ENCODE results near the gene ZMIZ1.
A peak's percentile ranks its signal among the peaks of the same experiment; 100 is the strongest.

The ZMIZ1 gene

DNA sequence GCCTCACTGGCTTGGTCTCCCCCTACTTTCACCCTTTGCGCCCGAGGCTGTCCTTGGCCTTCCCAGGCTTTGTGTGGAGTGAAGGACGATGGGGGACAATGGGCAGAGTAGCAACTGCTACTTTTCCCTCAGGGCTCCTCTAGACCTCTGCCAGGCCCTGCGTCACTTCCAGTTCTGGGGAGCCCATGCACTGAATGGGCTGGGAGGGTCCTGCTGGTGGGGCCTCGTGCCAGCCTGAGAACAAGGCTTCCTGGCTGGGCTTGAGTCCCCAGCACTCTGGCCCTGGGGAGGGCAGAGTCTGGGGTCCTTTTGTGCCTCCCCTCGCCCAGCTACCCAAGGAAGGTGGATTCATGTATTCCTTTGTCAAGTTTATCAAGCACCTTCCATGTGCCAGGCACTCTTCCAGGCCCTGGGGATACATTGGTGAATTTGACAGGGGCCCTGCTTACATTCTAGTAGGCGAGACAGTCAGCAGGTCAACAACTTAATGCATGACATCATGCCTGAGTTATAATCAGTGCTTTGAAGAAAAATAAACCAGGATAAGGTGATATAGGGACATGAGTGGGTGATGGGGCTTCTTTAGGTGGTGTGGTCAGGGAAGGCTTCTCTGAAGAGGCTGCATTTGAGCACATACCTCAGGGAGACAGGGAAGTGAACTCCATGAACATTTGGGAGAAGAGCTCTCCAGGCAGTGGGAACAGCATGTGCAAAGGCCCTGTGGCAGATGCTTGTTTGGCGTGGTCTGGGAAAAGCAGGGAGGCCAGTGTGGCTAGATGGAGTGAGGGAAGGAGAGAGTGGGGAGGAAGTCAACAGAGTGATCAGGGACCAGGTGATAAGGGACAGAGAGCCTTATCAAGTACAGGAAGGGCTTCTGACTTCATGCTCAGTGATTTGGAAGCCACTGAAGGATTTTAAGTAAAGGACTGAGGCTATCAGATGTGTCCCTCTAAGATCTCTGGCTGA is 14.1 kb downstream of the ZMIZ1 start:
- DNase-seq, result no peak

DNA sequence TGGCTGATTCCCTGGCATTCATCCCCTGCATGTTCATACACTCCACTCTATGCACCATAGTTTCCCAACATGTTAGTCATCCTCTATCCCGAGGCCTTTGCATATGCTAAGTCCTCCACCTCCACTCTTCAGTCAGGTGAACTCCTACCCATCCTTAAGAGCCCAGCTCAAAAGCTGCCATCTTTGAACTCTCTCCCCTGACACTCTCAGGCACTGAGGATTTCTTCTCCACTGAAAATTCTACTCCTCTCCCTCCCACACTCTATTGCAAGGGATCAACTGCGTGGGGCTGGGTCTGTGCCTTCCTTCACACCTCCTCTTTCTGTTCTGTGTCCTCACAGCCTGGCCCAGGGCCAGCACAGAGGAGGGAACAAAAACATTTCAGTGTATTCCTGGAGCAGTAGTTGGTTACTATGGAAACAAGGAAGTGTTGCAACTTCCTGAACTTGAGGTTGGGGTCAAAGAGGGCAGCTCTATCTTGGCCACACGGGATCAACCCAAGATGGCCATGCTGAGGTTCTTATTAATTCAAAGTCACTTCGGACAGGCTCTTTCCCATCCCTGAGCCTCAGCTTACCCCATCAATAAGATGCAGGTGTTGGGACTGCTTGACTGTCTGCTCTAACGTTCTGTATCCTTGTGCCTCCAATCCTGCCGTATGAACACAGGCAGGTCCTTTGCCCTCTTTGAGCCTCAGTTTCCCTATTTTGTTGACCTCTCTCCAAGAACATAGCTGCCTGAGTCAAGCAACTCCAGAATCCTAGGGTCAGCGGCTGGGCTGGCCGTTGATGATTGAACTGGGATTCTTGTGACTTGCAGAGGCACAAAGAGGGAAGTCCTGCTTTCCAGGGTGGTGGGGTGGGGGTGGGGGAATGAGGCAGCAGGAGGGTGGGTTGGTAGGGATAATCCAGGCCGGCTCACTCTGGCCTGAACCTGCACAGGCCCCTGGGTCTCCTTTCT is 15.5 kb downstream of the ZMIZ1 start:
- DNase-seq, result peak; percentile 84

DNA sequence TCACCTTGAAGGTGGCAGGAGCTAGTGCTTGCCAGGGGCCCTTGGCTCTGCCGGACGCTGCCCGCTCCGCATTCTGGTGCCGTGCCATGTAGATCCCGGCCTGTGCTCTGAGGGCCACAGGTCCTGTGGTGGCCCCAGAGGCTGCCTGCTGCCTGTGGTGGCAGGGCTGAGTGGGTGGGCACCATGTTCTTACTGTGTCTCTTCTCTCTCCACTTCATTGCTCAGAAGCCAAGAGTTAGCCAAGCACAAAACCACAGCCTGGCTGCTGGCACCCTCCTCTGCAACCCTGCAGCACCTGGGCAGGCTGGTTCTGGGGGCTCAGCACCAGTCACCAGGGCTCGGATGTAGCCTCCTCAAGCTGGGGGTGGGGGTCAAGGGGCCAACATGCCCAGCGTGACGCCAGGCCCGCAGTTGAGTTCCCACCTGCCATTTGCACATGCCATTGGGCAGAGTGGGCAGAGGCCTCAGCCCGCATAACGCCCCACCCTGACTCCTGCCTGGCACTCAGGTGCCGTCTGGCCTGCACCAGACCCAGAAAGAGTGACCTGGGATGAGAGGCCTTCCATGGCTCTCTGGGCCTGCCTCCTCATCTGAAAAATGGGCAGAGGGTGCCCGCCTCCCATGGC is 16.3 kb downstream of the ZMIZ1 start:
- DNase-seq, result peak; percentile 43

DNA sequence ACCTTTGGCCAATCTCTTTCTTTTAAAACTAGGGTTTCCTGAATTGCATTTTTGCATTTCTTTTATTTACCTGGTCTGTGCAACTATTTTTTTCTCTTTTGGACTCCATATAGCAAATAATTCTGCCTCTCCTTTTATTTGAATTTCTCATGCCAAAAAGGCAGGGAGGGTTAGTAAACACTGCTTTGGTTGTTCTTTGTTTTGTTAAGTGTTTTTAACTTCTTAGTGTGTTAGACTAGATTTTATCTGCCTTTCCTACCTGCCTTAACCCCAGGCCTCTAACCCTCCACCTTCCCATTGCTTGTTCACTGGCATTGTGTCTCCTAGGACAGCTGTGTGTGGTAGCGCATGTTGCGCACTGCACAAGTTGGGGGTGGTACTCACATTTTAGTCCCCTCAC is 18.1 kb downstream of the ZMIZ1 start:
- no peak for DNase-seq

DNA sequence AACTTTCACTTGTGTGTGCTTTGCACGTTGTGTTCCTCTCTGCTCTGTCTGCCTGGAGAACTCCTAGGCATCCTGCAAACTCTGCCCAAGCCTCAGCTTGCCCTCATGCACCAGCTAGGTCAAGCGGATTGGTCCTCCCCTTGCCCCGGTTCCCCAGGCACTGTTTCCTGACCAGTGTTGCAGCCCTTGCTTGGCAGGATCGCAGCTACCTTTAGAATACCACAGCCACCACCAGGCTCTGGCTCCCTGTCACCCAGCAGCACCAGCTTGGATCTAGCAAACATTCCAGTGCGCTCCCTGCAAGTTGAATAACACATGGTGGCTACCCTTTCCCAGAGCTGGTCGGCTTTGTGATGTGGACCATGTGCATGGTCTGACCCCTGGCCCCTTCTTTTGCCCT is 19.0 kb downstream of the ZMIZ1 start:
- no peak for DNase-seq

DNA sequence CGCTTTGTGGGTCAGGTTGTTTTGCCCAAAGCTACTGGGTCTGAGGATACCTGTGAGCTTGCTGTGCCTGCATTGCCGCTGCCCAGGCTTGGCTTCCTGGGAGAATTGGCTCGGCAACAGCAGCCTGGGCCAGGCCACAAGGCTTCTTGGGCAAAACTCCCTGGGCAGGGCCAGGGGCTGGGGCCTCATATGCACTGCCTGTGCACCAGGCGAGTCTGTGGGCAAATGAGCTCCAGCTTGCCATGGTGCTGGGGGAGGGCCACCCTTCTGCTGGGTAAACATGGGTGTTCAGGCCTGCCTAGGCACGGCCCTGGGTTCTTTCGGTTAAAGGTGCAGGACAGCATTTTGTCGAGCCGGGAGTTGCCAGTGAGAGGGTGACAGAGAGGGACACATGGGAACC is 19.4 kb downstream of the ZMIZ1 start:
- no peak for DNase-seq

DNA sequence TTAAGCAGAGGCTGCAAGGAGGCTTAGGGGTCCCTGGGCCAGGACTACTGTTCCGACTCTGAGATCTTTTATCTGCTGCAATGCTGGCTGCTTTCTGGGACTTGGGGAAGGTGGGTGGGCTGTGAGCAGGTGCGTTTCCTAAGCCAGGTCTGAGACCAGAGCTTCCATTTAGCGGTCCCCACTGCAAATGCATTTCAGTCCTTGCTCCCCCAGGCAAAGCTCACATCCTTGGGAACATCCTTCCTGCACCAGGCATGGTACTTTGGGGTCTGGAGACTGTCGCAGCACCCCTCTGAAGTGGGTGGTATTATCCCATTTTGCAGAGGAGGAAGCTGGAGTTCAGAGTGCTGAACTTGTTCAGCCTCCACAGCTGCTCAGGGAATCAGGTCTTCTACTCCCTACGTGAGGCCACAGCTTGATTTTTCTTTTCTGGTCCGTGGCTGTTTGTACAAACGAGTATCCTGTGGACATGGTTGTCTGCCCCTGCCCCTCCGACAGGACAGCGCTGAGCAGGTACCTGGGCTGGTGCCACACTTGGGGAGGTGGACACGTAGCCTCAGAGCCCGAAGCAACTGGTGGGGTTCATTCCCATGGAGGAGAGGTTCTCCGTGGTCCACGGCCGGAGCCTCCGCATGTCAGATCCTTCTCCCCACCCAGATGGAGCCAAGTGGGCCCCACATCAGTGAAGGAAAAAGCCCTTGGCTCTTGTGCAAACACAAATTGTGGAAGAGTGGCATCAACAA is 20.0 kb downstream of the ZMIZ1 start:
- DNase-seq, result no peak

DNA sequence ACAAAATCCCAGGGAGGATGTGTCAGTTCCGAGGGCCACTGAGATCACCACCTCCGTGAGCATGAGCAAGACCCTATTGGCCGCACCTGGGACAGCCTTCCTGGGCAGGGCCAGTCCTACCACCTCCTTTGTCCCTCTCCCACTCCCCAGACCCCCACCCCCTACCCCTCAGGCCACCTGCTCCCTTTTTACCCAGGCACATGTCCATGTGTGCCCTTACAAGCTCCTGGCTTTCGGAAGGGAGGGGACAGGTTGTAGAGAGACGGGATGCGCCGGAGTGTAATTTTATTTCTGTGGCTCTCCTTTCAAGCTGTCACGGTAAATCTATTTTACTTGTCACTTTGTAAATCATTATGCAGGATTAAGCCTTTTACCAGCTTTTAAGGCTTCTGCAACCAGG is 20.9 kb downstream of the ZMIZ1 start:
- DNase-seq, result no peak

DNA sequence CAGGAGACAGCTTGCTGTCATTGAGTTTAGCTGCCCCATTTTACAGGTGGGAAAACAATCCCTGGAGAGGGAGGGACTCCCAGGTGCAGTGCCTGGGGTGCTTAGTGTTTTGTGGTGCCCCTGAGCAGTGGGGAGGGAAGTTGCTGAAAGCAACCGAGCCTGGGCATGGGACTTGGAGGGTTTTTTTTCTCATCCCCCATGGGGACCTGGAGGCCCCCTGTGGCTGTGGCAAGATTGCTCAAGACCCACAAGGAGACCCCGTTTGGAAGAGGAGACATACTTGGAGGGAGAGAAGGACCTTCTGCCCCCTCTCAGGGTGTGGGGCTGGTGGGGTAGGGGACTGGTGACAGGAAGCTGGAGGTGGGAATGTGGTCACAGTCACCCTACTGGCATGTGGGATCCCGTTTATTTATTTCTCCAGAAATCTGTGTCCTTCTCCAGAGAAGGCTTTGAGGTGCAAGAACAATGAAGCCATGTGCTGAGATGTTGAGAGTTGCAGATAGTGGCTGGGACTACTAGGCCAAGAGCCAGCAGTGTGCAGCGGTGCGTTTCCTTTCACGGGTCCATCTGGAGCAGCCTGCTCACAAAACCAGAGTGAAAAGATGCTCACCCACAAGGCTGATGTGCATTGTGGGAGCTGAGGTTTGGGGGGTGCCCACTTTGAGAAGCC is 21.5 kb downstream of the ZMIZ1 start:
- DNase-seq, result no peak

DNA sequence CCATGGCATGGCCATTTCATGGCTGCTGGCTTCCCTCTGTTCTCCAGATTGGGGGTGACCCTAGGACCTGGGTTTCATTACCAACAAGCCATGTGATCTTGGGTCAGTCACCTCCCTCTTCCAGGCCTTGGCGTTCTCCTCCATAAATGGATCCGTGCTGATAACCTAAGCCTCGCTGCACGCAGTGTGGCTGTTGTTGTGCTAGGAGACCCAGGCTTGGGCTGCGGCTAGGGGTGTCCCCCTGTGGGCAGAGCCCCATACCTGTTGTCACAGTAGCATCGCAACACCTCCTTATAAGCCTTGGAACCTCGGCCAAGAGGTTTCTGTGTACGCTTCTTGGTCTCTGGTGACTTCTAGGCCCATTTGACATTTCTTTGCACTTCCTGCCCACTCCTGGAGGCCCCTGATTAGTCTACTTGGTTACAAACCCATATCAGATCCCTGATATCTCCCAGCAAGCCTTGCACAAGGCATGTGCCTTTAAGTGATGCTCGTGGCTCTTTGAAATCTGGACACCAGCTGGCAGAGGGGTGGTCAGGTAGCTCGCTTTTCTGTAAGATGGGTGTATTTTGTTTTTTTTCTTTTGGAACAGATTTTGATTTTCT is 23.6 kb downstream of the ZMIZ1 start:
- no peak for DNase-seq

DNA sequence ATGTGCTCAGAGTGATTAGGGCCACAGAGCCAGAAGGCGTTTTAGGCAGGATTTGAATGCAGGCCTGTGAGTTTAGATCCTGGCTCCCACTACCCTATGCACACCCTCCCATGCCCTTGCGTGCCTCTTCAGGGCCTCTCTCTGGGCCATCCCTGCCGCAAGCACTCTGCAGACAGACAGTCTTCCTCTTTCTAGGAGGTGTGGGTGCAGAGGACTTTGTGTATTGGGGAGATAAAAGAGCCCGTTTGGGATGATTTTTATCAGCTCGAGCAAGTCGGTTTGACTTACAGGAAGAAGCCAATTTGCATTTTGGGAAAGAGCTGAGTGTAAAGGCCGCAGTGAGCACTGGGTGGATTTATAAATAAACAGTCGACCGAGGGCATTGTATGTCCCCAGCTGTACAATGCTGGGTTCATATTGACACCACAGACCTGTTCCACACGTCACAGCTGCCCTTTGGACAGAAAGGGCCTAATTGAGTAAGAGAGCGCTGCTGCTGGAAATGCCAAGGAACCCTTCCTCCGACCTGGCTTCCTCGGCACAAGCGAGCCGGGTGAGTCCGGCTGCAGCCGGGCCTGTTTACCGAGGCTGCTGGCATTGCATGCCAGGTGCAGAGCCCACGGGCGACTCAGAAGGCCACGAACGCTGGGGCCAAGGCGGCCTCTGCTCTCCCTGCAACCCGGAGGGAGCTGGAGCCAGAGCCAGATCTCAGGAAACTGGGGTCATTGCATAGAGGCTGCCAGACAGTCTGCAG is 25.1 kb downstream of the ZMIZ1 start:
- no peak for DNase-seq

DNA sequence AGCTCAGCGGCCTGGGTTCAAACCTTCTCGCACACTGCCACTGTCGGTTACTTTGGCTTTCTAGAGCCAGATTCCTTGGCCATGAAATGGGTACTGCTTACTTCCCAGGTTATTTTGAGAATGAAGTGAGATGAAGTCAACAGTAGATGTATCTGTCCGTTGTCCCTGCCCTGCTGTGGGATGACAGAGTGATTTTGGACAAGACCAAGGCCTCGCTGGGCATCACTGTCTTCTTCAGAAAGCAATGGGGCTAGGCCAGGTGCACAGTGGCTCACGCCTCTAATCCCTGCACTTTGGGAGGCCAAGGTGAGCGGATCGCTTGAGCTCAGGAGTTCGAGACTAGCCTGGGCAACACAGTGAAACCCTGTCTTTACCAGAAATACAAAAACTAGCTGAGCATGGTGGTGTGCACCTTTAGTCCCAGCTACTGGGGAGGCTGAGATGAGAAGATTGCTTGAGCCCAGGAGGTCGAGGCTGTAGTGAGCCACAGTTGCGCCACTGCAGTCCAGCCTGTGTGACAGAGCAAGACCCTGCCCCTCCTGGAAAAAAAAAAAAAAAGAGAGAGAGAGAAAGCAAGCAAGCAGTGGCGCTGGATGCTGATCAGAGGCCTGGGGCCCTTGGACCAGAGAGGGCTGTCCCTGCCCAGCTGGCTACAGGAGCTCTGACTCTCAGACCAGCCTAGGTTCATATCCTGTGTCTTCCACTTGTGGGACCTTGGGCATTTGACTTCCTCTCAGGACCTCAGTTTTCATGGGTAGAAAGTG is 25.8 kb downstream of the ZMIZ1 start:
- no peak for DNase-seq

DNA sequence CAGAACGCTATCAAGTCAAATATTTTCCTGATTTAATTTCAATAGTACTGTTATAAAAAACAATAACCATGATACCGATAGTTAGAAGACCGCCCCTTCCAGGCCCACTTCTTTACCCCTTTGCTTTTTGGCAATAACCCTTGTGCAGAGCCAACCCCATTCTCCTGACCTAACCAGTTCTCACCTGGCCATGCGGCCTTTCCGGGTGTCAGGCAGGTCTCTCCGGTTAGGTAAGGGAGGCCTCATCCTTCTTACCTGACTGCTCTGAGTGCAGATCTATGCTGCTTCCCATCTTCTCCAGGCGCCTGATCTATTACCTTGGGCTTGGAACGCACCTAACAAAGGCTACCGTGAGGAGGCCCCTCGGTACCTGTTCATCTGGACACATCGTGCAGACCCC is 26.6 kb downstream of the ZMIZ1 start:
- DNase-seq, result no peak

DNA sequence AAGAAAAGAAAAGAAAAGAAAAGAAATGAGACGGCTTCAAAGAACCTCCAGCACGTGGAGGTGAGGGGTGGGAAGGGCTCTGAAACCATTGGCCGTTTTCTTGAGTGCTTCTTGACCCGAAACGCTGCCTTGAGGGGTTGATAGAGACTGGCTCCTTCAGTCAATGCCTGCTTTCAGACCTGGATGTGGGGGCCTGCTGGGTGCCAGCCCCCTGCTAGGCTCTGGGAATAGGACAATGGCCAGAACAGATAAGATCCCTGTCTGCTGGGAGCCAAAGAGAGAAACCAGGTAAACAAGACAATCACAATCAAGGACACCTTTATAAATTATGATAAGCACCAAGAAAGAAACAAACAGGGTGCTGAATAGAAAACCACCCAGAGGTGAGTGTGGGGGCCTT is 27.7 kb downstream of the ZMIZ1 start:
- DNase-seq, result no peak

DNA sequence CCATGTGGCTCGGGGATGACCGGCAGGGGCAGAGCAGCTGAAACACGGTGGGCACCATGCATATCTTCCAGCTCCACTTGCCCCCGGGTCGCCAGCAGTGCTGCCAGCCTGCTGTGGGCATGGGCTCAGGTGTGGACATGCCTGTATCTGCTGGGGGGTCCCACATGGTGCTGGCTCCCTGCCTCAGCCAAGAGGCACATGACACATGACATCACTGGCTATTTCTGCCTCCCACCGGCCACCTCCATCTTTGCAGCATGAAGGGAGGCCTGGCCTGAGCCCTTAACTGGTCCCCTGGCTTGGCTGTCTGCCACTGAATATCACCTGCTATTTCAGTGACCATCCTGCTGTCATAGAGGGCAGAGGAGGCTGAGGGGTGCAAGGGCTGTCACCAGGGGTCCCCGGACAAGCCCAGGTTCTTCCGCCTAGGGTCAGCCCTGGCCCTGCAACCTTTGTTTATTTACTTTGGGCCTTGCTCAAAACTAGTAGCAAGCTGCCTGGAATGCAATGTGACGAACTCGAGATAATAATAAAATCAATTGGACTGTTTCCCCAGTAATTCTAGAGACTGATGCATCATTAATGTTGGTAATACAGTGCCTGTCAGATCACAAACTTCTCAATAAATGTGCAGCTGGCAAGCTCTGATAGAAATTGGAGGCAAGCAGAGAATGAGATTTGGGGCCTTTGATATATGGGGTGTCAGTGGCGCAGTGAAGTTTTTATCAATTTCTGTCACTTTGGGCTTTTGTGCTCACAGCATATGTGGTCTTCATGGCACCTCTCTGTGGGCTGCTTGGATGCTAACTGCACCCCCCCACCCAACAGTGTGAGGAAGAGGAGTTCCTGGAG is 28.5 kb downstream of the ZMIZ1 start:
- no peak for DNase-seq

DNA sequence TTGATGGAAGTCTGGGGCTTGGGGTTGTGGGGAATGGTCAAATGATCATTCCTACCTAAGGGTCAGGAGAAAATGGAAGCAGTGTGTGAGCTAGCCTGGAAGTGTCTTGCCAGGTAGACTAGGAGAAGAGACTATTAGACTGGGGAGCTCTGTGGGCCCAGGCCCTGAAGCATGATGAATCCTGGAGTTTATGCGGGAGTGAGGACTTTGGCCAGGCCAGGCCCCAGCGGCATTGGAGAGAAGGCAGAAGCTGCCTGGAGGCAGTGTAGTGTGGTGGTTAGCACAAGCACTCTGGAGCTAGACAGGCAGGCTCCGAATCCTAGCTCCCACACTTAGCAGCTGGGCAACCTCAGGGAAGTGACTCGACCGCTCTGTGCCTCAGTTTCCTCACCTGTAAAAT is 29.3 kb downstream of the ZMIZ1 start:
- no peak for DNase-seq

DNA sequence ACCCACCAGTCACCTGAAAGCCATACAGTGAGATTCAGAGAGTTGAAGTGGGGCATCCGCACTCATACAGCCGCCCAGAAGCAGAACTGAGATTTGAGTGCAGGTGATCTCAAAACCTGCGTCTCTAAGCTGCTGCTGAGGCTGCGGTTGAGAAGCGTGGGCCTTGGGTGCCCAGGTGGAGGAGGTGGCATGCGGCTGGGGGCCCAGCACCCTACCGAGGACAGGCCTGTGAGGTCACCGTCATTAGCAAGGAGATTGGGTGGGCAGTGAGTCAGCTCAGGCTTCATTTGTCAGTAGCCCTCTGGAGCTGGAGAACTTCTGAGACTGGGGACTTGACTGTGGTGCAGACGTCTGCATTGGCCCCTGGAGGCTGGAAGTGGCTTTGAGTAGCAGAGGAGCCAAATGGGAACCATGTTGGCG is 29.8 kb downstream of the ZMIZ1 start:
- peak; percentile 31 for DNase-seq

DNA sequence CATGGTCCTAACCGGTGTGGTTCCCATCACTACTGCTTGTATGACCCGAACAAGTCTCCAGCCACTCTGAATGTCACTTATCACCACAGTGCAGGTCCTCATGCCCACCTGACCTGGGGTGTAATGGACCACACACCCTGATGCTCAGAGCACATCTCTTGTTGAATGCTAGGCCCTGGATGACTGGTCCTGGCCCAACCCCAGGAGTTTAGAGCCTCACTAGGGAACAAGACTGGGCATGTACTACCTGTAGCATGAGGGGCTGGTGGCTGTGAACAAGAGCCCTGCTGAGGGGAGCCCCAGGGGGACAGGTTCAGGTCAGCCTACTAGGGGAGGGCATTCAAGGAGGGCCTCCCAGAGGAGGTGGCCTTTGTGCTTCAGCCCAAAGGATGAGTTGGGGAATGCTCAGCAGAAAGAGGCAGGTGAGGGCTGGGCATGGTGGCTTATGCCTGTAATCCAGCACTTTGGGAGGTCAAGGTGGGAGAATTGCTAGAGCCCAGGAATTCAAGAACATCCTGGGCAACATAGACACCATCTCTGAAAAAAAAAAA is 31.2 kb downstream of the ZMIZ1 start:
- no peak for DNase-seq

DNA sequence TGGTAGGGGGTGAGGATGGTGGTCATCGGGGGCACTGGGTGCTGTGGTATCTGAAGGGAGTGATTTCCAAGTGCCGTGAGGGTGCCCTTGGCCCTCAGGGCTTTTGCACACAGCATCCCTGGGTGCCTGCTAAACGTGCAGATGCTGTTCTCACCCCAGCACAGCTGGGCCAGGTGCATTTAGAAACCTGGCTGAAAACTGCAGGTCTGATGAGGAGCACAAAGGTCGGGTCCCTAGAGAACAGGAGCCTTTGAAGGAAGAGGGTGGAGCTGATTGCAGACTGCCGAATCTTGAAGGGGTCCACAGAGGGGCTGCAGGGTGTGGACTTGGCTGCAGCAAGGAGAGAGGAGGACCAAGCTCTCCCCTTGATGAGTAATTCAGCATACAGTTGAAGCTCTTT is 32.0 kb downstream of the ZMIZ1 start:
- DNase-seq, result no peak
